Keratinocyte (primary cell): ENCODE results near the gene ST8SIA5. TPM values are rescaled to one million over a fixed set of nuclear protein-coding genes. Genes with fewer than 3 reads are reported as not detected.

Experiments used
- DNase-seq: peaks from one replicate; pipeline ENCODE4 v3.0.0-alpha.2; 2011; ENCODE audit warnings: low read depth, missing footprints, low spot score
- FAIRE-seq: peaks from 2 replicates; lab custom pipeline; 2011; peaks lifted over from hg19 to GRCh38; lab: Jason Lieb, UNC
- H2AFZ ChIP-seq: 2 replicates; pipeline ENCODE4 v1.6.0; 2012; ENCODE audit warnings: low read length, control low read depth, inconsistent platforms; ENCODE audit not compliant: control insufficient read depth
- H3K27ac ChIP-seq: 2 replicates; pipeline ENCODE4 v1.5.1; 2011; ENCODE audit warnings: low read length; ENCODE audit not compliant: control insufficient read depth, insufficient read depth
- H3K27me3 ChIP-seq: 3 replicates; pipeline ENCODE4 v1.6.0; 2011; ENCODE audit warnings: low read length; ENCODE audit not compliant: control insufficient read depth, insufficient read depth; ENCODE audit errors: extremely low read depth
- H3K36me3 ChIP-seq, 2 experiments: 2 replicates in 1 of 2; 3 replicates in 1 of 2; pipeline ENCODE4 v1.5.1; 2011; ENCODE audit warnings: low read length in 2 of 2, mild to moderate bottlenecking in 1 of 2; ENCODE audit not compliant: control insufficient read depth in 2 of 2, insufficient read depth in 2 of 2; ENCODE audit errors: extremely low read depth in 1 of 2
- H3K4me1 ChIP-seq: 3 replicates; pipeline ENCODE4 v1.5.1; 2011; ENCODE audit warnings: low read length; ENCODE audit not compliant: control insufficient read depth, insufficient read depth; ENCODE audit errors: extremely low read depth
- H3K4me2 ChIP-seq: 3 replicates; pipeline ENCODE4 v1.6.0; 2011; ENCODE audit warnings: low read depth, low read length; ENCODE audit not compliant: control insufficient read depth, insufficient read depth; ENCODE audit errors: extremely low read depth
- H3K4me3 ChIP-seq, 3 experiments: fragments of 200-600 bp in 1 of 3; sonication (generic) in 1 of 3; 2 replicates in 2 of 3; 3 replicates in 1 of 3; pipeline ENCODE4 v1.5.1; 2011 to 2016; ENCODE audit warnings: low read length in 3 of 3, mild to moderate bottlenecking in 3 of 3, control low read depth in 2 of 3, inconsistent platforms in 1 of 3, low read depth in 1 of 3, mixed read lengths in 1 of 3, mixed run types in 1 of 3, moderate library complexity in 1 of 3; ENCODE audit not compliant: control insufficient read depth in 2 of 3, insufficient read depth in 2 of 3; ENCODE audit errors: extremely low read depth in 1 of 3
- H3K79me2 ChIP-seq: 2 replicates; pipeline ENCODE4 v1.6.0; 2012; ENCODE audit warnings: low read length; ENCODE audit not compliant: control insufficient read depth, insufficient read depth
- H3K9ac ChIP-seq: 3 replicates; pipeline ENCODE4 v1.6.0; 2011; ENCODE audit warnings: low read length; ENCODE audit not compliant: control insufficient read depth, insufficient read depth; ENCODE audit errors: extremely low read depth
- H3K9me1 ChIP-seq: 3 replicates; pipeline ENCODE4 v1.6.0; 2011; ENCODE audit warnings: low read length; ENCODE audit not compliant: control insufficient read depth, insufficient read depth; ENCODE audit errors: extremely low read depth
- H3K9me3 ChIP-seq: 2 replicates; pipeline ENCODE4 v1.5.1; 2012; ENCODE audit warnings: low read depth, low read length; ENCODE audit not compliant: control insufficient read depth
- H4K20me1 ChIP-seq: 3 replicates; pipeline ENCODE4 v1.6.0; 2011; ENCODE audit warnings: low read length; ENCODE audit not compliant: control insufficient read depth, insufficient read depth; ENCODE audit errors: extremely low read depth
- EZH2 ChIP-seq: IDR thresholded peaks from one replicate; pipeline ENCODE4 v1.6.1; 2012; ENCODE audit warnings: inconsistent platforms, mild to moderate bottlenecking, low read length, moderate library complexity
- dilution Hi-C: fragments of 300-500 bp; cut with MboI; formaldehyde crosslinking; loops from one replicate; pipeline ENCODE4 v1.7.0; 2020; ENCODE audit warnings: low sequenced_read_pairs; ENCODE audit not compliant: extremely low pct_ligation_motif_present
- polyA plus RNA-seq, 5 experiments: library from polyadenylated mRNA; depleted of rRNA in 3 of 5; stranded (reverse) in 3 of 5; stranded (forward) in 1 of 5; unstranded in 1 of 5; fragments of >200 nt; gene quantifications; 1 replicate in 1 of 5; 2 replicates in 3 of 5; 3 replicates in 1 of 5; pipeline versions ENCODE4 v1.2.1 to v1.2.3, GENCODE V29; 2011 to 2012; ENCODE audit warnings: missing spikeins in 2 of 5, low read depth in 1 of 5, low replicate concordance in 1 of 5
- TF ChIP-seq, protein P1 (sequence below), 3 experiments: IDR thresholded peaks in 1 of 3; conservative IDR thresholded peaks in 1 of 3; optimal IDR thresholded peaks in 1 of 3; 2 replicates in 2 of 3; 3 replicates in 1 of 3; pipeline versions ENCODE3 to v1.5.1; 2011; ENCODE audit warnings: low read length in 3 of 3, mild to moderate bottlenecking in 3 of 3, moderate library complexity in 2 of 3, control low read depth in 1 of 3, inconsistent platforms in 1 of 3; ENCODE audit not compliant: insufficient read depth in 2 of 3; ENCODE audit errors: extremely low read depth in 1 of 3

Gene ST8SIA5
- polyA plus RNA-seq, 1 donor (not counting 4 experiments of a cell fraction or from before 2014, with no cell fraction given): under 0.01 TPM

DNA sequence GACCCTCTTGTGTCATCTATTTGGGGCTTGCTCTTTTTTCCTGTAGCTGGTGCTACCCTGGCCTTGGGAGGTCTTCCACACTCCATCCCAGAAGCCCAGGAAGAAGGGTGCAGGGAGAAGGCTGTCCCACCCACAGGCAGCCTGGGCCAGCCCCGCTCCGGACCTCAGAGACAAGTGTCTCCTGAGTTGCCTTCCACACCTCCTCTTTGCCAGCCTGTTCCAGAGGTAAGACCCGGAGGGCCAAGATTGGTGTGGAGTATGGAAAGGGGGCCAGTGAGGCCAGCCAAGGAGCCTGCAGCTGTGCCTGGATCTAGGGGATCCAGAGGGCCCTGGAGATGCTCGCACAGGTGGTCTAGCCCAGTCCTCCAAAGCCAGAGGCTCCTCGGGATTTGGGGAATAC, 40.5 kb downstream of the ST8SIA5 start:
- no peaks in the 10 kb centered on the region for H3K9me3 ChIP-seq
- no peaks in the 10 kb centered on the region for H3K79me2 ChIP-seq
- TF ChIP-seq, protein P1, sequence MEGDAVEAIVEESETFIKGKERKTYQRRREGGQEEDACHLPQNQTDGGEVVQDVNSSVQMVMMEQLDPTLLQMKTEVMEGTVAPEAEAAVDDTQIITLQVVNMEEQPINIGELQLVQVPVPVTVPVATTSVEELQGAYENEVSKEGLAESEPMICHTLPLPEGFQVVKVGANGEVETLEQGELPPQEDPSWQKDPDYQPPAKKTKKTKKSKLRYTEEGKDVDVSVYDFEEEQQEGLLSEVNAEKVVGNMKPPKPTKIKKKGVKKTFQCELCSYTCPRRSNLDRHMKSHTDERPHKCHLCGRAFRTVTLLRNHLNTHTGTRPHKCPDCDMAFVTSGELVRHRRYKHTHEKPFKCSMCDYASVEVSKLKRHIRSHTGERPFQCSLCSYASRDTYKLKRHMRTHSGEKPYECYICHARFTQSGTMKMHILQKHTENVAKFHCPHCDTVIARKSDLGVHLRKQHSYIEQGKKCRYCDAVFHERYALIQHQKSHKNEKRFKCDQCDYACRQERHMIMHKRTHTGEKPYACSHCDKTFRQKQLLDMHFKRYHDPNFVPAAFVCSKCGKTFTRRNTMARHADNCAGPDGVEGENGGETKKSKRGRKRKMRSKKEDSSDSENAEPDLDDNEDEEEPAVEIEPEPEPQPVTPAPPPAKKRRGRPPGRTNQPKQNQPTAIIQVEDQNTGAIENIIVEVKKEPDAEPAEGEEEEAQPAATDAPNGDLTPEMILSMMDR (optimal IDR thresholded peaks at IDR 0.05 in 1 of 3, IDR thresholded peaks at IDR 0.05 in 1 of 3, conservative IDR thresholded peaks at IDR 0.05 in 1 of 3; ENCODE audit: extremely low read depth in 1 of 3, insufficient read depth in 2 of 3, low read length in 3 of 3): no peak
- no peak for TF ChIP-seq EZH2
- no peaks in the 10 kb centered on the region for H4K20me1 ChIP-seq
- FAIRE-seq (no peak), DNase-seq (no peak)
- H3K27ac ChIP-seq: no peak overlapping the region
- H3K9me1 ChIP-seq: no peaks in the 10 kb centered on the region
- H3K4me2 ChIP-seq: no peak overlapping the region
- dilution Hi-C loops: no loop called here
- H3K4me3 ChIP-seq: no peak overlapping the region
- H3K27me3 ChIP-seq: peaks cover 3% of the 10 kb centered on the region
- H3K9ac ChIP-seq: no peak overlapping the region
- no peak overlapping the region for H2AFZ ChIP-seq
- H3K4me1 ChIP-seq: no peaks in the 10 kb centered on the region
- no peaks in the 10 kb centered on the region for H3K36me3 ChIP-seq

DNA sequence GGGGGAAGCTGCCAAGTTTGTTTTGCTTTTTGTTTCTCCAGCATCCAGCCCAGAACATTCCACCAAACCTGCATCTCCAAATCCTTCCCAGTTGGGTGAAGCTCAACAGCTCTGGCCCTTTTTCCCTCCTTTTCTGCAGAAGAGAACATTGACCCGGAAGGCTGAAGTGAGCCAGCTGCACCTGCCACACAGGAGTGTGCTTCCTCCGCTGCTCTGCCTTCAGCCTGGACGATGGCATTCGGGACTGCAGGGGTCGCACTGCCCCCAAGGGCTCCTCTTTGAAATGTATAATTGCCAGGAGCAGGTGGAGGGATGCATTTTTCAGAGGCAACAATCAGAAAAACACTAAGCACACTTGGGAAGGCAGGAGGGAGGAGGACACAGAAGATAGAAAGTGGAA, 41.8 kb downstream of the ST8SIA5 start:
- Histone ChIP-seq H3K4me1 (no peaks in the 10 kb centered on the region), H3K9me1 (no peaks in the 10 kb centered on the region), H3K36me3 (no peaks in the 10 kb centered on the region), H2AFZ (no peak overlapping the region), H4K20me1 (no peaks in the 10 kb centered on the region), H3K79me2 (no peaks in the 10 kb centered on the region), H3K4me2 (no peak overlapping the region), H3K27me3 (peaks cover 3% of the 10 kb centered on the region), H3K9ac (no peak overlapping the region), H3K27ac (no peak overlapping the region), H3K9me3 (no peaks in the 10 kb centered on the region), H3K4me3 (no peak overlapping the region)
- no peak for TF ChIP-seq EZH2
- TF ChIP-seq, protein P1 (optimal IDR thresholded peaks at IDR 0.05 in 1 of 3, IDR thresholded peaks at IDR 0.05 in 1 of 3, conservative IDR thresholded peaks at IDR 0.05 in 1 of 3; ENCODE audit: extremely low read depth in 1 of 3, insufficient read depth in 2 of 3, low read length in 3 of 3): no peak
- FAIRE-seq (no peak), DNase-seq (no peak)
- dilution Hi-C loops: no loop called here
